ENCODE data around the gene HDHD5.

DNA sequence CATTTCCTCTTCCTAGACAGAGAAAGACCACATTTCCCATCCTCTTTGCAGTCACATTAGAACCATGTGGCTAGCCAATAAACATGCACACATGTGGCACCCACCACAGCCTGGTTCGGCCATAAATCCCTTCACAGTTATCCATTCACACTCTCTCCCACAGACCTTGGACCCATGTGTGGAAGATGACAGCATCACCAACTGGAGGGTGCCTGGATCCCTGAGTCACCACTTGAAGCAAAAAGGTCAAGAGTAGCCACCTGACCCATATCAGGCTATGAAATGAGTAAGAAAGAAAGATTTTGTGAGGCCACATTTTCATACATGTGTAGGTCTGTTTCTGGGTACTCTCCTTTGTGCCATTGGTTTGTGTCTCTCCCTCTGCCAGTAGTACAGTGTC lies 28.9 kb downstream of the HDHD5 start:
- TF ChIP-seq REST (IDR thresholded peaks at IDR 0.05; ENCODE audit: low read depth) (no peak), EP300 (IDR thresholded peaks at IDR 0.05; ENCODE audit: borderline replicate concordance) (no peak), TCF12 (IDR thresholded peaks at IDR 0.05; ENCODE audit: low read depth) (no peak), MAX (IDR thresholded peaks at IDR 0.05) (no peak), FOXM1 (IDR thresholded peaks at IDR 0.05; ENCODE audit: borderline replicate concordance, low read depth) (no peak), RAD21 (IDR thresholded peaks at IDR 0.05; ENCODE audit: low read depth) (no peak), YY1 (IDR thresholded peaks at IDR 0.05; ENCODE audit: low read depth) (no peak), NFIC (IDR thresholded peaks at IDR 0.05) (no peak)

Data from Ishikawa (cell line).